Measurements from ENCODE around the gene WFIKKN1.

Gene WFIKKN1

GRCh38 chr16:638034-638543 lies 7.3 kb downstream of the WFIKKN1 start:
- no peak for FAIRE-seq

- no peak for FAIRE-seq
Observed at GRCh38 chr16:638836-639235, 8.1 kb downstream of the WFIKKN1 start.

GRCh38 chr16:640614-641013 lies 9.8 kb downstream of the WFIKKN1 start:
- FAIRE-seq = no peak

GRCh38 chr16:641326-642188 lies 10.8 kb downstream of the WFIKKN1 start, which contains the start of gene MCRIP2:
Gene MCRIP2 (plus strand): TSS chr16:641828. CDS start chr16:641992, 164 bp downstream.
- FAIRE-seq = no peak

GRCh38 chr16:642189-643049 lies 11.6 kb downstream of the WFIKKN1 start:
- FAIRE-seq = no peak

- no peak for FAIRE-seq
Observed at GRCh38 chr16:643050-643368, 12.2 kb downstream of the WFIKKN1 start.

GRCh38 chr16:644556-644955 lies 13.8 kb downstream of the WFIKKN1 start:
- no peak for FAIRE-seq

- no peak for FAIRE-seq
Observed at GRCh38 chr16:645852-646678, 15.3 kb downstream of the WFIKKN1 start.

GRCh38 chr16:646679-647172 lies 15.9 kb downstream of the WFIKKN1 start:
- FAIRE-seq = no peak

GRCh38 chr16:647173-647902 lies 16.6 kb downstream of the WFIKKN1 start:
- no peak for FAIRE-seq

- FAIRE-seq = no peak
Observed at GRCh38 chr16:648071-648780, 17.4 kb downstream of the WFIKKN1 start.

- FAIRE-seq = peak; percentile 63
Observed at GRCh38 chr16:648781-649589, 18.2 kb downstream of the WFIKKN1 start, which contains the start of gene WDR90. Gene WDR90 (plus strand): TSS chr16:649365. CDS start chr16:649417, 52 bp downstream.

- FAIRE-seq = no peak
Observed at GRCh38 chr16:649631-650030, 18.8 kb downstream of the WFIKKN1 start.

GRCh38 chr16:651844-652243 lies 21.1 kb downstream of the WFIKKN1 start:
- no peak for FAIRE-seq

- FAIRE-seq = no peak
Observed at GRCh38 chr16:652454-653305, 21.9 kb downstream of the WFIKKN1 start.

- FAIRE-seq = no peak
Observed at GRCh38 chr16:654034-654433, 23.2 kb downstream of the WFIKKN1 start.

- FAIRE-seq = no peak
Observed at GRCh38 chr16:657487-657886, 26.7 kb downstream of the WFIKKN1 start.

GRCh38 chr16:658679-659571 lies 28.1 kb downstream of the WFIKKN1 start:
- no peak for FAIRE-seq

All from G401.6 (cell line).